HepG2 (cell line): ENCODE data around the gene ULK3. TPM values are rescaled to one million over a fixed set of nuclear protein-coding genes. Genes with fewer than 3 reads are reported as not detected.
A peak's percentile ranks its signal among the peaks of the same experiment; 100 is the strongest.

ENCODE experiments used
- ATAC-seq: fragments of 200-7000 bp; cut with Tn5 transposase; 3 replicates; pipeline ENCODE4 v1.9.1; 2020; ENCODE audit warnings: mild to moderate bottlenecking, moderate library complexity
- Bru-seq: library from RNA; stranded (reverse); fragments of 400-500 nt; gene quantifications from one replicate; lab custom pipeline; 2021; lab: Mats Ljungman, UMichigan
- BruChase-seq, 2 experiments: library from RNA; stranded (reverse); fragments of 400-500 nt; gene quantifications; one replicate each; lab custom pipeline; 2021; lab: Mats Ljungman, UMichigan
- BruUV-seq: library from RNA; stranded (reverse); fragments of 400-500 nt; replicated peaks from 2 replicates; lab custom pipeline; 2021; lab: Mats Ljungman, UMichigan
- CTCF ChIA-PET: fragments of 300-600 bp; formaldehyde crosslinking; extraction: SDS; loops from one replicate; lab custom pipeline; 2021; ENCODE audit warnings: low total read pairs, inconsistent platforms, low intra/inter-chr PET ratio; lab: Yijun Ruan, JAX
- POLR2A ChIA-PET: fragments of 350-600 bp; sonication (Branson Sonifier 250); formaldehyde crosslinking; loops from one replicate; lab custom pipeline; 2020; ENCODE audit warnings: antibody characterized with exemption, inconsistent platforms; lab: Yijun Ruan, JAX
- DNase-seq: peaks from one replicate; pipeline ENCODE4 v3.0.0-alpha.2; 2015; ENCODE audit warnings: low spot score
- FAIRE-seq: peaks from 3 replicates; lab custom pipeline; 2011; peaks lifted over from hg19 to GRCh38; lab: Jason Lieb, UNC
- H2AFZ ChIP-seq: one replicate; pipeline ENCODE4 v1.6.1; 2011; ENCODE audit warnings: low read length, inconsistent platforms
- H3K27ac ChIP-seq: fragments of 300-600 bp; 3 replicates; pipeline ENCODE4 v1.8.0; 2011; ENCODE audit warnings: mixed run types, mild to moderate bottlenecking, mixed read lengths, low read length, inconsistent platforms; ENCODE audit not compliant: insufficient read depth; ENCODE audit errors: extremely low read length
- H3K27me3 ChIP-seq, 2 experiments: fragments of 200-600 bp in 1 of 2; 2 replicates in 1 of 2; 3 replicates in 1 of 2; pipeline versions ENCODE4 v1.6.0 to v1.8.0; 2011; ENCODE audit warnings: low read length in 2 of 2, mild to moderate bottlenecking in 2 of 2, moderate library complexity in 2 of 2, inconsistent platforms in 1 of 2; ENCODE audit not compliant: insufficient read depth in 2 of 2, control insufficient read depth in 1 of 2
- H3K36me3 ChIP-seq, 2 experiments: fragments of 200-600 bp in 1 of 2; replicated peaks in 1 of 2; 2 replicates in 1 of 2; 3 replicates in 1 of 2; pipeline versions ENCODE4 v1.5.1 to v1.8.0; 2011; ENCODE audit warnings: low read length in 2 of 2, inconsistent platforms in 1 of 2; ENCODE audit not compliant: insufficient read depth in 2 of 2, control insufficient read depth in 1 of 2
- H3K4me1 ChIP-seq: 2 replicates; pipeline ENCODE4 v1.5.1; 2012; ENCODE audit warnings: low read length, inconsistent platforms; ENCODE audit not compliant: insufficient read depth
- H3K4me2 ChIP-seq: 2 replicates; pipeline ENCODE4 v1.6.0; 2011; ENCODE audit warnings: low read depth, low read length, inconsistent platforms
- H3K4me3 ChIP-seq, 3 experiments: fragments of 200-600 bp in 1 of 3; sonication (generic), shearing (Covaris generic) in 1 of 3; replicated peaks in 1 of 3; 2 replicates each; pipeline ENCODE4 v1.5.1; 2011 to 2016; ENCODE audit warnings: low read length in 3 of 3, inconsistent platforms in 2 of 3, low read depth in 2 of 3, mild to moderate bottlenecking in 2 of 3, control low read depth in 1 of 3, mixed read lengths in 1 of 3; ENCODE audit not compliant: insufficient read depth in 1 of 3
- H3K79me2 ChIP-seq: one replicate; pipeline ENCODE4 v1.6.1; 2011; ENCODE audit warnings: low read length, inconsistent platforms; ENCODE audit not compliant: insufficient read depth
- H3K9ac ChIP-seq: 2 replicates; pipeline ENCODE4 v1.6.0; 2011; ENCODE audit warnings: mild to moderate bottlenecking, low read depth, low read length, inconsistent platforms; ENCODE audit not compliant: insufficient read depth
- H3K9me3 ChIP-seq: 2 replicates; pipeline ENCODE4 v1.5.1; 2012; ENCODE audit warnings: mild to moderate bottlenecking, low read length
- H4K20me1 ChIP-seq: 2 replicates; pipeline ENCODE4 v1.6.0; 2011; ENCODE audit warnings: inconsistent platforms, mild to moderate bottlenecking, low read length, moderate library complexity; ENCODE audit not compliant: insufficient read depth
- ATAD3A ChIP-seq: sonication (generic); formaldehyde crosslinking; IDR thresholded peaks from 2 replicates; pipeline ENCODE4 v1.4.0; 2020; ENCODE audit warnings: missing genetic modification reagents
- DPF2 ChIP-seq: sonication (generic); formaldehyde crosslinking; IDR thresholded peaks from 2 replicates; pipeline ENCODE4 v1.4.0; 2020; ENCODE audit warnings: mild to moderate bottlenecking, low read depth, missing genetic modification reagents, borderline replicate concordance
- FOXA1 ChIP-seq, 2 experiments: fragments of 450-650 bp in 1 of 2; sonication (generic) in 1 of 2; formaldehyde crosslinking in 1 of 2; IDR thresholded peaks; 2 replicates each; pipeline versions ENCODE4 v1.4.0 to v1.6.1; 2016 to 2020; ENCODE audit warnings: missing genetic modification reagents in 1 of 2
- HNRNPH1 ChIP-seq: fragments of 200-400 bp; formaldehyde crosslinking; optimal IDR thresholded peaks from 2 replicates; pipeline ENCODE3; 2017; ENCODE audit warnings: mild to moderate bottlenecking, low read depth, low read length
- PTBP1 ChIP-seq: fragments of 200-400 bp; formaldehyde crosslinking; IDR thresholded peaks from 2 replicates; pipeline ENCODE4 v1.6.1; 2018; ENCODE audit warnings: low read length, low read depth; ENCODE audit not compliant: poor library complexity, severe bottlenecking
- SOX6 ChIP-seq, 2 experiments: fragments of 450-650 bp in 1 of 2; sonication (generic) in 1 of 2; formaldehyde crosslinking in 1 of 2; IDR thresholded peaks; 2 replicates each; pipeline versions ENCODE4 v1.4.0 to v1.6.1; 2017 to 2020; ENCODE audit warnings: antibody characterized with exemption in 1 of 2, mild to moderate bottlenecking in 1 of 2, missing genetic modification reagents in 1 of 2
- ZFP36L1 ChIP-seq: sonication (generic); formaldehyde crosslinking; IDR thresholded peaks from 2 replicates; pipeline ENCODE4 v1.8.0; 2022; ENCODE audit warnings: mild to moderate bottlenecking, missing genetic modification reagents, moderate library complexity
- ZNF550 ChIP-seq: sonication (generic); formaldehyde crosslinking; IDR thresholded peaks from 2 replicates; pipeline ENCODE4 v1.4.0; 2020; ENCODE audit warnings: mild to moderate bottlenecking, missing genetic modification reagents, borderline replicate concordance
- ZNF703 ChIP-seq: sonication (generic); formaldehyde crosslinking; IDR thresholded peaks from 2 replicates; pipeline ENCODE4 v1.5.1; 2020; ENCODE audit warnings: missing genetic modification reagents, mild to moderate bottlenecking, moderate library complexity, borderline replicate concordance
- WGBS: methylation state at CpG from one replicate; pipeline ENCODE4 v1.1.6; 2017; ENCODE audit warnings: low lambda C conversion rate; 5-methylcytosine and 5-hydroxymethylcytosine counted together
- in situ Hi-C: cut with HindIII; loops from 2 replicates; pipeline ENCODE4 v1.10.0; 2017; ENCODE audit warnings: low pct_unique_long_range_greater_than_20kb; ENCODE audit not compliant: extremely low pct_ligation_motif_present
- intact Hi-C: fragments of 100-400 bp; cut with micrococcal nuclease; formaldehyde crosslinking; loops from one replicate; pipeline ENCODE4 v1.10.0; 2022; ENCODE audit not compliant: unreplicated experiment
- long read RNA-seq, 2 experiments: library from RNA in 1 of 2; library from polyadenylated mRNA in 1 of 2; stranded (forward) in 1 of 2; unstranded in 1 of 2; transcript quantifications; one replicate each; pipeline ENCODE4 v2.0.0, GENCODE V29; 2019 to 2022
- polyA minus RNA-seq, 3 experiments: library from RNA; depleted of rRNA, polyadenylated mRNA; stranded (reverse); fragments of >200 nt; gene quantifications; 2 replicates each; pipeline ENCODE4 v1.2.3, GENCODE V29; 2011; ENCODE audit warnings: low replicate concordance in 1 of 3
- polyA plus RNA-seq, 8 experiments: library from polyadenylated mRNA; depleted of rRNA in 3 of 8; stranded (reverse) in 7 of 8; unstranded in 1 of 8; fragments of >200 nt; fragmentation: Illumina TruSeq in 4 of 8; extraction: Trizol in 4 of 8; gene quantifications; 2 replicates each; pipeline versions ENCODE4 v1.2.1 to v1.2.3, GENCODE V29; 2011 to 2016; ENCODE audit warnings: low read depth in 4 of 8, missing spikeins in 1 of 8, mixed read lengths in 1 of 8; ENCODE audit not compliant: insufficient read depth in 1 of 8
- total RNA-seq, 5 experiments: library from RNA; depleted of rRNA; stranded (reverse); fragments of >200 nt; fragmentation: Illumina TruSeq; extraction: Trizol; gene quantifications; 2 replicates each; pipeline ENCODE4 v1.2.3, GENCODE V29; 2016; ENCODE audit warnings: low read depth in 1 of 5
- TF ChIP-seq, protein P1 (sequence below): sonication (generic); formaldehyde crosslinking; IDR thresholded peaks from 2 replicates; pipeline ENCODE4 v1.8.0; 2022; ENCODE audit warnings: mild to moderate bottlenecking, missing genetic modification reagents, moderate library complexity
- TF ChIP-seq, protein P2 (sequence below): sonication (generic); formaldehyde crosslinking; conservative IDR thresholded peaks from 2 replicates; pipeline ENCODE4 v1.8.0; 2022; ENCODE audit warnings: low read depth, missing genetic modification reagents

Gene ULK3, protein sequence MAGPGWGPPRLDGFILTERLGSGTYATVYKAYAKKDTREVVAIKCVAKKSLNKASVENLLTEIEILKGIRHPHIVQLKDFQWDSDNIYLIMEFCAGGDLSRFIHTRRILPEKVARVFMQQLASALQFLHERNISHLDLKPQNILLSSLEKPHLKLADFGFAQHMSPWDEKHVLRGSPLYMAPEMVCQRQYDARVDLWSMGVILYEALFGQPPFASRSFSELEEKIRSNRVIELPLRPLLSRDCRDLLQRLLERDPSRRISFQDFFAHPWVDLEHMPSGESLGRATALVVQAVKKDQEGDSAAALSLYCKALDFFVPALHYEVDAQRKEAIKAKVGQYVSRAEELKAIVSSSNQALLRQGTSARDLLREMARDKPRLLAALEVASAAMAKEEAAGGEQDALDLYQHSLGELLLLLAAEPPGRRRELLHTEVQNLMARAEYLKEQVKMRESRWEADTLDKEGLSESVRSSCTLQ
- 8.2 and 15.2 TPM in 2 replicates for total RNA-seq (2016; rRNA removed; fragmentation: Illumina TruSeq; extraction: Trizol)
- 7.6 and 8.1 TPM in 2 replicates for total RNA-seq (2016; cell fraction: cytosol; rRNA removed; fragmentation: Illumina TruSeq; extraction: Trizol; ENCODE audit: low read depth)
- total RNA-seq (2016; cell fraction: insoluble cytoplasmic fraction; rRNA removed; fragmentation: Illumina TruSeq; extraction: Trizol) = 8.9 and 14.6 TPM in 2 replicates
- total RNA-seq (2016; cell fraction: membrane; rRNA removed; fragmentation: Illumina TruSeq; extraction: Trizol) = 17.8 and 17.9 TPM in 2 replicates
- 13.8 and 17.0 TPM in 2 replicates for total RNA-seq (2016; cell fraction: nucleus; rRNA removed; fragmentation: Illumina TruSeq; extraction: Trizol)
- 23.7 and 25.1 TPM in 2 replicates for polyA plus RNA-seq (2011; rRNA removed)
- 10.1 and 12.4 TPM in 2 replicates for polyA plus RNA-seq (2011; cell fraction: cytosol; rRNA removed)
- 149 and 163 TPM in 2 replicates for polyA plus RNA-seq (2011; cell fraction: nucleus; rRNA removed)
- 11.8 and 16.1 TPM in 2 replicates for polyA plus RNA-seq (2012)
- polyA plus RNA-seq (2016; cell fraction: cytosol; fragmentation: Illumina TruSeq; extraction: Trizol; ENCODE audit: low read depth) = 9.7 and 10.4 TPM in 2 replicates
- 7.6 and 10.2 TPM in 2 replicates for polyA plus RNA-seq (2016; cell fraction: insoluble cytoplasmic fraction; fragmentation: Illumina TruSeq; extraction: Trizol; ENCODE audit: low read depth)
- polyA plus RNA-seq (2016; cell fraction: membrane; fragmentation: Illumina TruSeq; extraction: Trizol; ENCODE audit: low read depth) = 15.2 and 26.1 TPM in 2 replicates
- 43.8 and 44.9 TPM in 2 replicates for polyA plus RNA-seq (2016; cell fraction: nucleus; fragmentation: Illumina TruSeq; extraction: Trizol; ENCODE audit: insufficient read depth, low read depth)
- 13.8 and 70.3 TPM in 2 replicates for polyA minus RNA-seq (2011; rRNA and poly(A)+ RNA removed; ENCODE audit: low replicate concordance)
- 4.8 and 5.1 TPM in 2 replicates for polyA minus RNA-seq (2011; cell fraction: cytosol; rRNA and poly(A)+ RNA removed)
- polyA minus RNA-seq (2011; cell fraction: nucleus; rRNA and poly(A)+ RNA removed) = 11.6 and 13.2 TPM in 2 replicates
- percentile 47 among the genes with signal in this experiment for Bru-seq, nascent RNA
- BruChase-seq, experiment 1, labeled RNA remaining after a 6-hour chase = percentile 68 among the genes with signal in this experiment
- BruChase-seq, experiment 2, labeled RNA remaining after a 2-hour chase = percentile 56 among the genes with signal in this experiment
- long read RNA-seq, experiment 1, transcript ULK3-201 (16 exons, 2,623 nt) = major isoform, 6 of 21 reads
- long read RNA-seq, experiment 1, partial matches to known transcripts = 2 of 21 reads
- long read RNA-seq, experiment 1, other reads (novel, unspliced or antisense) = 11 of 21 reads
- long read RNA-seq, experiment 2, transcript ULK3-220 (16 exons, 2,611 nt) = minor isoform, 5 of 36 reads
- long read RNA-seq, experiment 2, transcript ULK3-201 (16 exons, 2,623 nt) = major isoform, 9 of 36 reads
- long read RNA-seq, experiment 2, partial matches to known transcripts = 4 of 36 reads
- long read RNA-seq, experiment 2, other reads (novel, unspliced or antisense) = 16 of 36 reads

DNA sequence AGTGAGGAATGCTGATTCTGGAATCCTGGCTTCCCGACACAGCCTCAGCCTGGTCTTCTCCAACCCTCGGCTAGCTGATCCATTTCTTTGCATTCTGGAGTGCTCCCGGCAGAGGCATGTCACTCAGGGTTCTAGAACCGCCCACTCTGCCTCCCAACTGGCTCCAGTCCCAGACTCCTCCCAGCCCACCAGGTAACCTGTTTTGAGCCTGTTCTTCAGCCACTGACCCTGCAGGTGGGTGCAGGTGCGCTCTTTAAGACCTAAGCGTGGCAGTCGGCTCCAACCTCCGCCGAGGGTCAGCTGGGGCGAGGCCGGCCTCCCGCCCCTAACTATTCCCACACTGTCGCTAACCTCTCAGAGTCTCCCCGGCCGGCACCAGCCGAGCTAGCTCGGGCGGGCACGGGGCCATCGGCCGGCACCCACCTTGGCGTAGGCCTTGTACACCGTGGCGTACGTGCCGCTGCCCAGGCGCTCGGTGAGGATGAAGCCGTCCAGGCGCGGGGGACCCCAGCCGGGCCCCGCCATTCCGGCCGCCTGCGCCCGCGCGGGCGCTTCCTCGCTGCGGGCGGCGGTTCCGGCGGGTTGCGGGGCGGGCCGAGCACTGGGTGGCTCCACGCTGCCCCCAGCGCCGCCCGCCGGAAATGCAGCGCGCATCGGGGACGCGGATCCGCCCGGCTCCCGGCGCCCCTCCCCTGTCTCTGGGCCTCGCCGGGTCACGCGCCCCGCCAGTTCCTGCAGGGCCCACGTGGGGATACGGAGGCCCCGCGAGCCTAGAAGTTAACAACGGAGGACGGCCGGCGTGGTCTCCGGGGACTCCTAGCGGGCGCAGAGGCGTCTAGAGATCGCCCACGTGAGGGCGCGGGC, at the start of gene ULK3:
Gene ULK3, minus strand, starts transcription at position 576 of the 864 bp plus-strand sequence. Its CDS starts 51 bp downstream, at position 525.
- Histone ChIP-seq H3K9ac (peak within 1 kb of the TSS; percentile 71), H3K4me2 (peak within 1 kb of the TSS; percentile 89), H3K9me3 (no peaks in the 10 kb centered on the region), H3K79me2 (no peaks in the 10 kb centered on the region), H3K27me3 (no peaks in the 10 kb centered on the region), H3K4me3 (peak within 1 kb of the TSS; percentile 70 to 84 (median 80)), H3K4me1 (peaks cover 22% of the 10 kb centered on the region), H3K36me3 (peaks cover 6 to 19% of the 10 kb centered on the region in 2 experiments; a peak in 4 of 5 replicates), H2AFZ (peak within 1 kb of the TSS; percentile 89), H4K20me1 (no peaks in the 10 kb centered on the region), H3K27ac (peak within 1 kb of the TSS; percentile 57)
- no TSS peak for BruUV-seq
- DNase-seq = peak; percentile 70
- ChIA-PET POLR2A (interaction anchor here (0.6 to 1.0 kb wide), 6 partner anchors 15 to 59 kb away, joined by 3 to 7 read pairs (median 4); partner anchors contain the start of gene SCAMP2), CTCF (interaction anchor here (0.6 to 1.8 kb wide), 3 partner anchors 59 to 74 kb away, joined by 3 to 6 read pairs (median 3); no protein-coding TSS in a partner anchor)
- in situ Hi-C loops = no loop called here
- FAIRE-seq = peak; percentile 83
- WGBS = 6% methylated on average over 26 of the region's 84 CpGs
- peak; percentile 81 for ATAC-seq
- intact Hi-C loops = loop anchor here (2.0 kb wide), 1 partner anchor 14 kb away; no protein-coding TSS in a partner anchor
- TF ChIP-seq ZNF703 (CRISPR knock-in tag) = no peak
- no peak for TF ChIP-seq FOXA1 (IDR thresholded peaks at IDR 0.05)
- TF ChIP-seq FOXA1 (CRISPR knock-in tag; IDR thresholded peaks at IDR 0.05) = no peak
- no peak for TF ChIP-seq HNRNPH1
- TF ChIP-seq PTBP1 = no peak
- TF ChIP-seq, protein P1, sequence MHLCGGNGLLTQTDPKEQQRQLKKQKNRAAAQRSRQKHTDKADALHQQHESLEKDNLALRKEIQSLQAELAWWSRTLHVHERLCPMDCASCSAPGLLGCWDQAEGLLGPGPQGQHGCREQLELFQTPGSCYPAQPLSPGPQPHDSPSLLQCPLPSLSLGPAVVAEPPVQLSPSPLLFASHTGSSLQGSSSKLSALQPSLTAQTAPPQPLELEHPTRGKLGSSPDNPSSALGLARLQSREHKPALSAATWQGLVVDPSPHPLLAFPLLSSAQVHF (CRISPR knock-in tag) = no peak
- no peak for TF ChIP-seq ATAD3A (CRISPR knock-in tag)
- TF ChIP-seq ZFP36L1 = no peak
- TF ChIP-seq DPF2 (CRISPR knock-in tag) = 0 out of 2 replicates have a peak, but pooled peaks have one; percentile 38
- no peak for TF ChIP-seq SOX6 (IDR thresholded peaks at IDR 0.05)
- 0 out of 2 replicates have a peak, but pooled peaks have one; percentile 23 for TF ChIP-seq SOX6 (CRISPR knock-in tag; IDR thresholded peaks at IDR 0.05)
- TF ChIP-seq, protein P2, sequence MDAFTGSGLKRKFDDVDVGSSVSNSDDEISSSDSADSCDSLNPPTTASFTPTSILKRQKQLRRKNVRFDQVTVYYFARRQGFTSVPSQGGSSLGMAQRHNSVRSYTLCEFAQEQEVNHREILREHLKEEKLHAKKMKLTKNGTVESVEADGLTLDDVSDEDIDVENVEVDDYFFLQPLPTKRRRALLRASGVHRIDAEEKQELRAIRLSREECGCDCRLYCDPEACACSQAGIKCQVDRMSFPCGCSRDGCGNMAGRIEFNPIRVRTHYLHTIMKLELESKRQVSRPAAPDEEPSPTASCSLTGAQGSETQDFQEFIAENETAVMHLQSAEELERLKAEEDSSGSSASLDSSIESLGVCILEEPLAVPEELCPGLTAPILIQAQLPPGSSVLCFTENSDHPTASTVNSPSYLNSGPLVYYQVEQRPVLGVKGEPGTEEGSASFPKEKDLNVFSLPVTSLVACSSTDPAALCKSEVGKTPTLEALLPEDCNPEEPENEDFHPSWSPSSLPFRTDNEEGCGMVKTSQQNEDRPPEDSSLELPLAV (CRISPR knock-in tag) = no peak
- TF ChIP-seq ZNF550 (CRISPR knock-in tag) = no peak
